ENCODE measurements around the gene CLIC4. TPM values are rescaled to one million over a fixed set of nuclear protein-coding genes. Genes with fewer than 3 reads are reported as not detected.

Gene CLIC4
- total RNA-seq, 6 experiments from 2014 or later = 35.0 to 63.6 (median 44.3) TPM

GRCh38 chr1:24865587-24865986 lies 120.3 kb downstream of the CLIC4 start:
- DNase-seq (no peak), ATAC-seq (no peak)
- no peaks in the 10 kb centered on the region for H3K36me3 ChIP-seq
- intact Hi-C loops (cut with DNase I) = loop anchor here in 1 of 2 donors (10.0 kb wide), 1 partner anchor 179 kb away; no protein-coding TSS in a partner anchor
- H3K27ac ChIP-seq = no peak overlapping the region
- H3K4me1 ChIP-seq = no peaks in the 10 kb centered on the region
- no peaks in the 10 kb centered on the region for H3K27me3 ChIP-seq
- no peaks in the 10 kb centered on the region for H3K9me3 ChIP-seq
- WGBS (ENCODE audit: insufficient coverage, low coverage, low lambda C conversion rate, missing lambda C conversion rate) = 67% methylated on average over 1 of the region's 3 CpGs
- no peak overlapping the region for H3K4me3 ChIP-seq
- TF ChIP-seq, protein P1, sequence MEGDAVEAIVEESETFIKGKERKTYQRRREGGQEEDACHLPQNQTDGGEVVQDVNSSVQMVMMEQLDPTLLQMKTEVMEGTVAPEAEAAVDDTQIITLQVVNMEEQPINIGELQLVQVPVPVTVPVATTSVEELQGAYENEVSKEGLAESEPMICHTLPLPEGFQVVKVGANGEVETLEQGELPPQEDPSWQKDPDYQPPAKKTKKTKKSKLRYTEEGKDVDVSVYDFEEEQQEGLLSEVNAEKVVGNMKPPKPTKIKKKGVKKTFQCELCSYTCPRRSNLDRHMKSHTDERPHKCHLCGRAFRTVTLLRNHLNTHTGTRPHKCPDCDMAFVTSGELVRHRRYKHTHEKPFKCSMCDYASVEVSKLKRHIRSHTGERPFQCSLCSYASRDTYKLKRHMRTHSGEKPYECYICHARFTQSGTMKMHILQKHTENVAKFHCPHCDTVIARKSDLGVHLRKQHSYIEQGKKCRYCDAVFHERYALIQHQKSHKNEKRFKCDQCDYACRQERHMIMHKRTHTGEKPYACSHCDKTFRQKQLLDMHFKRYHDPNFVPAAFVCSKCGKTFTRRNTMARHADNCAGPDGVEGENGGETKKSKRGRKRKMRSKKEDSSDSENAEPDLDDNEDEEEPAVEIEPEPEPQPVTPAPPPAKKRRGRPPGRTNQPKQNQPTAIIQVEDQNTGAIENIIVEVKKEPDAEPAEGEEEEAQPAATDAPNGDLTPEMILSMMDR (IDR thresholded peaks at IDR 0.05) = no peak
- no peak for TF ChIP-seq POLR2A (IDR thresholded peaks at IDR 0.05)

- TF ChIP-seq POLR2A (IDR thresholded peaks at IDR 0.05) = no peak
- TF ChIP-seq, protein P1 (IDR thresholded peaks at IDR 0.05) = no peak
- ATAC-seq = no peak
- no peaks in the 10 kb centered on the region for H3K4me1 ChIP-seq
- H3K4me3 ChIP-seq = no peak overlapping the region
- no peak overlapping the region for H3K27ac ChIP-seq
- intact Hi-C loops (cut with DNase I) = loop anchor here in 1 of 2 donors (10.0 kb wide), 1 partner anchor 178 kb away; no protein-coding TSS in a partner anchor
- no peaks in the 10 kb centered on the region for H3K9me3 ChIP-seq
- 68% methylated on average over 12 of the region's 17 CpGs for WGBS (ENCODE audit: insufficient coverage, low coverage, low lambda C conversion rate, missing lambda C conversion rate)
- no peaks in the 10 kb centered on the region for H3K36me3 ChIP-seq
- no peak for DNase-seq
- H3K27me3 ChIP-seq = no peaks in the 10 kb centered on the region
Measured at GRCh38 chr1:24866211-24867083, 121.2 kb downstream of the CLIC4 start.

GRCh38 chr1:24867084-24867870 lies 122.0 kb downstream of the CLIC4 start:
- no peaks in the 10 kb centered on the region for H3K27me3 ChIP-seq
- H3K36me3 ChIP-seq = no peaks in the 10 kb centered on the region
- H3K27ac ChIP-seq = no peak overlapping the region
- DNase-seq (no peak), ATAC-seq (no peak)
- intact Hi-C loops (cut with DNase I) = loop anchor here in 1 of 2 donors (10.0 kb wide), 1 partner anchor 178 kb away; no protein-coding TSS in a partner anchor
- no peaks in the 10 kb centered on the region for H3K4me1 ChIP-seq
- H3K4me3 ChIP-seq = no peak overlapping the region
- no peak for TF ChIP-seq POLR2A (IDR thresholded peaks at IDR 0.05)
- TF ChIP-seq, protein P1 (IDR thresholded peaks at IDR 0.05) = no peak
- WGBS (ENCODE audit: insufficient coverage, low coverage, low lambda C conversion rate, missing lambda C conversion rate) = 67% methylated on average over 4 of the region's 18 CpGs
- no peaks in the 10 kb centered on the region for H3K9me3 ChIP-seq

GRCh38 chr1:24868016-24868875 lies 123.0 kb downstream of the CLIC4 start:
- TF ChIP-seq, protein P1 (IDR thresholded peaks at IDR 0.05) = no peak
- no peak for TF ChIP-seq POLR2A (IDR thresholded peaks at IDR 0.05)
- ATAC-seq (no peak), DNase-seq (no peak)
- Histone ChIP-seq H3K36me3 (no peaks in the 10 kb centered on the region), H3K9me3 (no peaks in the 10 kb centered on the region), H3K4me3 (no peak overlapping the region), H3K27me3 (no peaks in the 10 kb centered on the region), H3K4me1 (no peaks in the 10 kb centered on the region), H3K27ac (no peak overlapping the region)
- WGBS (ENCODE audit: insufficient coverage, low coverage, low lambda C conversion rate, missing lambda C conversion rate) = 75% methylated on average over 7 of the region's 22 CpGs
- intact Hi-C loops (cut with DNase I) = loop anchor here in 1 of 2 donors (10.0 kb wide), 1 partner anchor 177 kb away; no protein-coding TSS in a partner anchor
